Osteoblast (primary cell): Measurements from ENCODE around the gene NINL. TPM values are rescaled to one million over a fixed set of nuclear protein-coding genes. Genes with fewer than 3 reads are reported as not detected.
"Not testable (repeated sequence)": the region's sequence is repeated elsewhere in the genome, so short reads cannot be mapped to it uniquely, and the experiment has no call there.

Source experiments
- DNase-seq: peaks from one replicate; pipeline ENCODE4 v3.0.0; 2011; ENCODE audit warnings: low spot score, mixed read lengths; ENCODE audit not compliant: insufficient read length; ENCODE audit errors: missing footprints
- H2AFZ ChIP-seq: 2 replicates; pipeline ENCODE4 v1.6.0; 2011; ENCODE audit warnings: mild to moderate bottlenecking, low read length
- H3K27ac ChIP-seq: 2 replicates; pipeline ENCODE4 v1.5.1; 2011; ENCODE audit warnings: mild to moderate bottlenecking, low read depth, low read length, moderate library complexity
- H3K27me3 ChIP-seq: 2 replicates; pipeline ENCODE4 v1.6.0; 2012; ENCODE audit warnings: mild to moderate bottlenecking, control low read depth, inconsistent platforms, low read length, moderate library complexity; ENCODE audit not compliant: insufficient read depth
- H3K36me3 ChIP-seq: 2 replicates; pipeline ENCODE4 v1.5.1; 2011; ENCODE audit warnings: mild to moderate bottlenecking, low read length, control low read depth, moderate library complexity; ENCODE audit not compliant: insufficient read depth
- H3K4me1 ChIP-seq: 2 replicates; pipeline ENCODE4 v1.5.1; 2011; ENCODE audit warnings: mild to moderate bottlenecking, low read length, control low read depth, moderate library complexity; ENCODE audit not compliant: insufficient read depth
- H3K4me2 ChIP-seq: 2 replicates; pipeline ENCODE4 v1.6.0; 2011; ENCODE audit warnings: mild to moderate bottlenecking, low read length; ENCODE audit not compliant: insufficient read depth
- H3K4me3 ChIP-seq: fragments of 200-600 bp; sonication (generic); 3 replicates; pipeline ENCODE4 v1.5.1; 2012; ENCODE audit warnings: mild to moderate bottlenecking, low read length, inconsistent platforms; ENCODE audit not compliant: insufficient read depth
- H3K79me2 ChIP-seq: 2 replicates; pipeline ENCODE4 v1.6.0; 2012; ENCODE audit warnings: mild to moderate bottlenecking, low read length, control low read depth, inconsistent platforms; ENCODE audit not compliant: insufficient read depth
- H3K9me3 ChIP-seq: 2 replicates; pipeline ENCODE4 v1.5.1; 2011; ENCODE audit warnings: low read depth, low read length, control low read depth
- H4K20me1 ChIP-seq: 2 replicates; pipeline ENCODE4 v1.6.0; 2012; ENCODE audit warnings: mild to moderate bottlenecking, low read length, control low read depth; ENCODE audit not compliant: insufficient read depth
- total RNA-seq: library from RNA; depleted of rRNA; stranded (reverse); fragments of >200 nt; gene quantifications from 2 replicates; pipeline ENCODE4 v1.2.3, GENCODE V29; 2012
- TF ChIP-seq, protein P1 (sequence below): IDR thresholded peaks from 2 replicates; pipeline ENCODE4 v1.5.1; 2011; ENCODE audit warnings: mild to moderate bottlenecking, low read depth, low read length, moderate library complexity; ENCODE audit errors: extremely low read depth

Gene NINL
- total RNA-seq, 1 donor, result 14.8 TPM

DNA sequence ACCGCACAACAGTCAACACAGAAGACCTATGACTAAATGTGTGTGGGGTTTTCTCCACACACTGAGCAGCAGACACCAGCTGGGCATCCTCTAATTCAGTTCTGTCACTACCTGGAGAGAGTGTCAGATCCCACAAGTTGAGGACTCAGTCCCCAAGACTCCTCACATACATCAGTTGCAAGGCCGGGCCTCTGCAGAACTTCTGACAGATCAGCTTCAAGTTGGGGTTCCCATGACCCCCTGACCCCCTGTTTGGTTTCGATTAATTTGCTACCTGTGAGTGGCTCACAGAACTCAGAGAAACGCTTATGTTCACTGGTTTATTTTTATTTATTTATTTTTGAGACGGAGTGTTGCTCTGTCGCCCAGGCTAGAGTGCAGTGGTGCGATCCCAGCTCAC lies 3.2 kb upstream of the NINL start:
- no peak overlapping the region for H3K4me3 ChIP-seq
- peaks cover 8% of the 10 kb centered on the region for H3K4me1 ChIP-seq
- H2AFZ ChIP-seq, result no peak overlapping the region
- DNase-seq, result no peak
- no peaks in the 10 kb centered on the region for H3K27me3 ChIP-seq
- no peaks in the 10 kb centered on the region for H4K20me1 ChIP-seq
- H3K27ac ChIP-seq, result no peak overlapping the region
- TF ChIP-seq, protein P1, sequence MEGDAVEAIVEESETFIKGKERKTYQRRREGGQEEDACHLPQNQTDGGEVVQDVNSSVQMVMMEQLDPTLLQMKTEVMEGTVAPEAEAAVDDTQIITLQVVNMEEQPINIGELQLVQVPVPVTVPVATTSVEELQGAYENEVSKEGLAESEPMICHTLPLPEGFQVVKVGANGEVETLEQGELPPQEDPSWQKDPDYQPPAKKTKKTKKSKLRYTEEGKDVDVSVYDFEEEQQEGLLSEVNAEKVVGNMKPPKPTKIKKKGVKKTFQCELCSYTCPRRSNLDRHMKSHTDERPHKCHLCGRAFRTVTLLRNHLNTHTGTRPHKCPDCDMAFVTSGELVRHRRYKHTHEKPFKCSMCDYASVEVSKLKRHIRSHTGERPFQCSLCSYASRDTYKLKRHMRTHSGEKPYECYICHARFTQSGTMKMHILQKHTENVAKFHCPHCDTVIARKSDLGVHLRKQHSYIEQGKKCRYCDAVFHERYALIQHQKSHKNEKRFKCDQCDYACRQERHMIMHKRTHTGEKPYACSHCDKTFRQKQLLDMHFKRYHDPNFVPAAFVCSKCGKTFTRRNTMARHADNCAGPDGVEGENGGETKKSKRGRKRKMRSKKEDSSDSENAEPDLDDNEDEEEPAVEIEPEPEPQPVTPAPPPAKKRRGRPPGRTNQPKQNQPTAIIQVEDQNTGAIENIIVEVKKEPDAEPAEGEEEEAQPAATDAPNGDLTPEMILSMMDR, result no peak
- H3K79me2 ChIP-seq, result peaks cover 3% of the 10 kb centered on the region
- no peaks in the 10 kb centered on the region for H3K36me3 ChIP-seq
- H3K9me3 ChIP-seq, result no peaks in the 10 kb centered on the region
- H3K4me2 ChIP-seq, result no peak overlapping the region

DNA sequence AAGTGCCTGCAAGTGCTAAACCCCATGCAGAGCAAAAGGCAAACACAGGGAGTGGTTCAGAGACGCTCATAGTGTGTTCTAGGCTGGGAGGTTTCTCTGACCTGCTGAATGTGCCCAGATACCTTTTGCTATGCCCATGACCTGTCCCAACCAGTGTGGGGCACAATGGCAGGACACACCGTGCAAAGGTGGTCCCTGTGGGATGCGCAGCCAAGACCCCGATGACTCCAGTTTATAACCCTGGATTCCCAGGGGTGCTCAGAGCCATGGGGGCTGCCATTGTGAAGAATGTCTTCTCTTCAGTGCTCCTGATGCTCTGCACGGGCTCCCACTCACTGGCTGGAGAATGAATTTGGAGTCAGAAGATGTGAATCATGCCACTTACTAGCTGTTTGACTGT lies 2.2 kb upstream of the NINL start:
- Histone ChIP-seq H4K20me1 (no peaks in the 10 kb centered on the region), H3K9me3 (no peaks in the 10 kb centered on the region), H3K4me2 (no peak overlapping the region), H3K27me3 (no peaks in the 10 kb centered on the region), H2AFZ (no peak overlapping the region), H3K79me2 (peaks cover 6% of the 10 kb centered on the region), H3K4me3 (no peak overlapping the region), H3K27ac (no peak overlapping the region), H3K36me3 (no peaks in the 10 kb centered on the region), H3K4me1 (peaks cover 8% of the 10 kb centered on the region)
- TF ChIP-seq, protein P1, result no peak
- DNase-seq, result no peak

DNA sequence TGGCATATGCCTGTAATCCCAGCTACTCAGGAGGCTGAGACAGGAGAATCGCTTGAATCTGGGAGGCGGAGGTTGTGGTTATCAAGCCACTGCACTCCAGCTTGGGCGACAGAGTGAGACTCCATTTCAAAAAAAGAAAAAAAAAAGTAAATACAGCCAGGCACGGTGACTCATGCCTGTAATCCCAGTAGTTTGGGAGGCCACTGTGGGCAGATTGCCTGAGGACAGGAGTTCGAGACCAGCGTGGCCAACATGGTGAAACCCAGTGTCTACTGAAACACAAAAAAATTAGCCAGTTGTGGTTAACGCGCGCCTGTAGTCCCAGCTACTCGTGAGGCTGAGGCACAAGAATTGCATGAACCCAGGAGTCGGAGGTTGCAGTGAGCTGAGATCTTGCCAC lies 1.5 kb upstream of the NINL start:
- peaks cover 8% of the 10 kb centered on the region for H3K79me2 ChIP-seq
- no peaks in the 10 kb centered on the region for H3K27me3 ChIP-seq
- no peaks in the 10 kb centered on the region for H3K36me3 ChIP-seq
- H2AFZ ChIP-seq, result no peak overlapping the region
- no peaks in the 10 kb centered on the region for H4K20me1 ChIP-seq
- peaks cover 8% of the 10 kb centered on the region for H3K4me1 ChIP-seq
- TF ChIP-seq, protein P1, result no peak
- H3K4me3 ChIP-seq, result no peak overlapping the region
- H3K27ac ChIP-seq, result no peak overlapping the region
- no peak overlapping the region for H3K4me2 ChIP-seq
- DNase-seq, result no peak
- no peaks in the 10 kb centered on the region for H3K9me3 ChIP-seq

DNA sequence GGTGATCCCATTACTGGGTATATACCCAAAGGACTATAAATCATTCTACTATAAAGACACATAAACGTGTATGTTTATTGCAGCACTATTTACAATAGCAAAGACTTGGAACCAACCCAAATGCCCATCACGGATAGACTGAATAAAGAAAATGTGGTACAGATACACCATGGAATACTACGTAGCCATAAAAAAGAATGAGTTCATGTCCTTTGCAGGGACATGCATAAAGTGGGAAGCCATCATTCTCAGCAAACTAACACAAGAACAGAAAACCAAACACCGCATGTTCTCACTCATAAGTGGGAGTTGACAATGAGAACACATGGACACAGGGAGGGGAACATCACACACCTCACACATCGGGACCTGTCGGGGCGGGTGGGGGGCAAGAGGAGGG lies 1.7 kb downstream of the NINL start:
- Histone ChIP-seq H3K79me2 (peaks cover 27% of the 10 kb centered on the region), H3K4me1 (peaks cover 12% of the 10 kb centered on the region)
- not testable (repeated sequence) for H3K36me3 ChIP-seq, DNase-seq, H3K27ac ChIP-seq, H3K4me2 ChIP-seq, H3K4me3 ChIP-seq, H4K20me1 ChIP-seq, H3K9me3 ChIP-seq, H2AFZ ChIP-seq, H3K27me3 ChIP-seq
